ENCODE data around the gene PTPN14. TPM values are rescaled to one million over a fixed set of nuclear protein-coding genes. Genes with fewer than 3 reads are reported as not detected.

The PTPN14 gene
- total RNA-seq, 4 donors from 2014 or later: 4.5 to 9.7 (median 7.1) TPM

DNA sequence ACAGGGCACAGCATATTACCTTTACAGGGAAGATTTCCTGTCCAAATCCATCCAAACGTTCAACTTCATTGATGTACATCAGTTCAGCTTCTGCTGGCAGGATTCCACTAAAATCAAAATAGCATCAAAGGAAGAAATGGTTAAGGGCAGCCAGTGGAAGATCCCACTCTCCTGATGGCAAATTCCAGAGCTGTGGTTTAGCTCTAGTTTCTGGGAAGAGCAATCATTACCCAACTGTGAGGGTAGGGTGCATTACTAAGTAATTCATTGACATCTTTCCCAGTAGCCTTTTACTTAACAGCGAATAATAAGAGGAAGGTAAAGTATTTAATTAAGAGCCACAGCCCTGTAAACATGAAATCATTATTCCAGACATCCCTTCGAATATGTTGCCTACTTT is 149.7 kb downstream of the PTPN14 start:
- in situ Hi-C loops (cut with MboI; ENCODE audit: low pct_ligation_motif_present in 1 of 4, low pct_unique_long_range_greater_than_20kb in 1 of 4, low sequenced_read_pairs in 3 of 4) (no loop called here), intact Hi-C loops (cut with DNase I; ENCODE audit: low total_unique reads) (no loop called here)
- H3K27ac ChIP-seq: no peak overlapping the region
- H3K27me3 ChIP-seq: no peaks in the 10 kb centered on the region
- no peak overlapping the region for H3K4me3 ChIP-seq
- 75 to 92% methylated on average over 2 to 3 of the region's 3 CpGs for WGBS, 2 donors (ENCODE audit: low coverage in 1 of 2)
- H3K4me1 ChIP-seq: no peaks in the 10 kb centered on the region
- no peaks in the 10 kb centered on the region for H3K9me3 ChIP-seq
- H3K36me3 ChIP-seq: no peaks in the 10 kb centered on the region
- TF ChIP-seq EP300 (IDR thresholded peaks at IDR 0.05; ENCODE audit: low read depth): no peak
- TF ChIP-seq, protein P1, sequence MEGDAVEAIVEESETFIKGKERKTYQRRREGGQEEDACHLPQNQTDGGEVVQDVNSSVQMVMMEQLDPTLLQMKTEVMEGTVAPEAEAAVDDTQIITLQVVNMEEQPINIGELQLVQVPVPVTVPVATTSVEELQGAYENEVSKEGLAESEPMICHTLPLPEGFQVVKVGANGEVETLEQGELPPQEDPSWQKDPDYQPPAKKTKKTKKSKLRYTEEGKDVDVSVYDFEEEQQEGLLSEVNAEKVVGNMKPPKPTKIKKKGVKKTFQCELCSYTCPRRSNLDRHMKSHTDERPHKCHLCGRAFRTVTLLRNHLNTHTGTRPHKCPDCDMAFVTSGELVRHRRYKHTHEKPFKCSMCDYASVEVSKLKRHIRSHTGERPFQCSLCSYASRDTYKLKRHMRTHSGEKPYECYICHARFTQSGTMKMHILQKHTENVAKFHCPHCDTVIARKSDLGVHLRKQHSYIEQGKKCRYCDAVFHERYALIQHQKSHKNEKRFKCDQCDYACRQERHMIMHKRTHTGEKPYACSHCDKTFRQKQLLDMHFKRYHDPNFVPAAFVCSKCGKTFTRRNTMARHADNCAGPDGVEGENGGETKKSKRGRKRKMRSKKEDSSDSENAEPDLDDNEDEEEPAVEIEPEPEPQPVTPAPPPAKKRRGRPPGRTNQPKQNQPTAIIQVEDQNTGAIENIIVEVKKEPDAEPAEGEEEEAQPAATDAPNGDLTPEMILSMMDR (IDR thresholded peaks at IDR 0.05): no peak
- DNase-seq: no peak

DNA sequence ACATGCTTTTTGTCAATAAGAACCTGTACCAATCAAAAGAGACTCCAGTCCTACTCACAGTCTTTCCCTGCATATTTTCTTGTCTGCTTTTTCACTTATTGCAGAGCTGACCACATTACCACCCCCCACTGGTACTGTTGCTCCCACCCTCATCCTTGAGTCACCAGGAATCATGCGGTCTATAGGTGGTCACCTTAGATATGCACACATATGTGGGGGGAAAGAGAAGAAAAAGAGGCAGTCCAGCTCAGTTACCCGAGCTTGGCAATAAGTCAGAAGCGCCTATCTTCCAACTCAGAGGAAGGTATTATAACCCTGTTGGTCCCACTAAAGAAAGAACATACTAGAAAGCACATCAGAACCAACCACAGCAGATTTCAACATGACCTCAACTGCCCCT is 151.3 kb downstream of the PTPN14 start:
- H3K9me3 ChIP-seq: no peaks in the 10 kb centered on the region
- no peak for DNase-seq
- no peak overlapping the region for H3K4me3 ChIP-seq
- H3K27ac ChIP-seq: no peak overlapping the region
- TF ChIP-seq POLR2AphosphoS5 (IDR thresholded peaks at IDR 0.05) (no peak), POLR2A (IDR thresholded peaks at IDR 0.05) (no peak), EP300 (IDR thresholded peaks at IDR 0.05; ENCODE audit: low read depth) (no peak)
- TF ChIP-seq, protein P1 (IDR thresholded peaks at IDR 0.05): no peak
- WGBS, 2 donors (ENCODE audit: low coverage in 1 of 2): 92 to 94% methylated on average over 3 of the region's 3 CpGs
- in situ Hi-C loops (cut with MboI; ENCODE audit: low pct_ligation_motif_present in 1 of 4, low pct_unique_long_range_greater_than_20kb in 1 of 4, low sequenced_read_pairs in 3 of 4): no loop called here
- H3K36me3 ChIP-seq: no peaks in the 10 kb centered on the region
- H3K4me1 ChIP-seq: no peaks in the 10 kb centered on the region
- no peaks in the 10 kb centered on the region for H3K27me3 ChIP-seq
- intact Hi-C loops (cut with DNase I; ENCODE audit: low total_unique reads): no loop called here

DNA sequence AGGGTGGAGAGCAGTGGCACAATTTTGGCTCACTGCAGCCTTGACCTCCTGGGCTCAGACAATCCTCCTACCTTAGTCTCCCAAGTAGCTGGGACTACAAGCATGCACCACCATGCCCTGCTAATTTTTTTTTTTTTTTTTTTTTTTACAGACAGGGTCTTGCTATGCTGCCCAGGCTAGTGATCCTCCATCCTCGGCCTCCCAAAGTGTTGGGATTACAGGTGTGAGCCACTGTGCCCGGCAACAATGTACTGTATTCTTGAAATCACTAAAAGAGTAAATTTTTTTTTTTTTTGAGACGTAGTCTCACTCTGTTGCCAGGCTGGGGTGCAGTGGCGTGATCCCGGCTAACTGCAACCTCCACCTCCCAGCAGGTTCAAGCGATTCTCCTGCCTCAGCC is 152.9 kb downstream of the PTPN14 start:
- intact Hi-C loops (cut with DNase I; ENCODE audit: low total_unique reads) (no loop called here), in situ Hi-C loops (cut with MboI; ENCODE audit: low pct_ligation_motif_present in 1 of 4, low pct_unique_long_range_greater_than_20kb in 1 of 4, low sequenced_read_pairs in 3 of 4) (no loop called here)
- no peaks in the 10 kb centered on the region for H3K36me3 ChIP-seq
- TF ChIP-seq, protein P1 (IDR thresholded peaks at IDR 0.05): no peak
- no peak overlapping the region for H3K4me3 ChIP-seq
- H3K27me3 ChIP-seq: no peaks in the 10 kb centered on the region
- no peak for DNase-seq
- no peaks in the 10 kb centered on the region for H3K9me3 ChIP-seq
- WGBS, 2 donors (ENCODE audit: low coverage in 1 of 2): 94 to 100% methylated on average over 1 to 6 of the region's 6 CpGs
- H3K4me1 ChIP-seq: no peaks in the 10 kb centered on the region
- H3K27ac ChIP-seq: no peak overlapping the region

DNA sequence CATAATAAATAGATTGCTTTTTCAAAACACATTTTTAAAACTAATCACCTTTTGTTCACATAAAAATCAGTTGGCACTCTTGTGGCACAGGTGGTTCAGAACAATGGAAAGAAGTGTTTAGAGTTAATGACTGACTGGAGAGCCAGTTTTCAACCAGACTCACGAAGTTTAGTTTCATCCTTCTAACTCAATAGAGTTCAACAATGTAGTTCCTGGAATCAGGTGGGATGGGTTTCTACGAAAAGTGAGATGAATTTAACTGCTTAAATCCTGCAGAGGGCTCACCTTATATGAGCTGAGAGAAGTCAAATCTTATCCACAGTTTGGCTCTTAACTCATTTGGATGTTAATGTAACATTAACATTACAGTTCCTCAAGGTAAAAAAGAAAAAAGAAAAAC is 153.9 kb downstream of the PTPN14 start:
- Histone ChIP-seq H3K4me3 (no peak overlapping the region), H3K27me3 (no peaks in the 10 kb centered on the region), H3K36me3 (no peaks in the 10 kb centered on the region), H3K4me1 (no peaks in the 10 kb centered on the region), H3K9me3 (no peaks in the 10 kb centered on the region), H3K27ac (no peak overlapping the region)
- WGBS, 2 donors (ENCODE audit: low coverage in 1 of 2): 46 to 59% methylated on average over 1 to 2 of the region's 2 CpGs
- TF ChIP-seq POLR2AphosphoS5 (IDR thresholded peaks at IDR 0.05): no peak
- TF ChIP-seq POLR2A (IDR thresholded peaks at IDR 0.05): no peak
- TF ChIP-seq, protein P1 (IDR thresholded peaks at IDR 0.05): no peak
- TF ChIP-seq EP300 (IDR thresholded peaks at IDR 0.05; ENCODE audit: low read depth): no peak
- no peak for DNase-seq
- intact Hi-C loops (cut with DNase I; ENCODE audit: low total_unique reads): no loop called here
- in situ Hi-C loops (cut with MboI; ENCODE audit: low pct_ligation_motif_present in 1 of 4, low pct_unique_long_range_greater_than_20kb in 1 of 4, low sequenced_read_pairs in 3 of 4): no loop called here

All from transverse colon (tissue), 4 donors.